ENCODE measurements around the gene CLDN16. TPM values are rescaled to one million over a fixed set of nuclear protein-coding genes. Genes with fewer than 3 reads are reported as not detected.

The CLDN16 gene
- 0.50 and 0.66 TPM in 2 replicates for polyA plus RNA-seq (2011; rRNA removed)
- 0.04 TPM in 2 replicates for polyA plus RNA-seq (2012; cell fraction: cytosol; rRNA removed)
- polyA plus RNA-seq (2012; cell fraction: nucleus; rRNA removed), result not detected in 2 replicates
- 0.16 to 0.29 TPM (median 0.21 TPM) in 3 replicates for polyA plus RNA-seq (2017; fragmentation: RNase III; extraction: RNeasy Plus Mini Kit Qiagen cat#74134 plus additional on column Dnase treatment)
- polyA minus RNA-seq (2011; rRNA and poly(A)+ RNA removed), result 0.10 and 0.70 TPM in 2 replicates

GRCh38 chr3:190387578-190388213 lies at the start of gene CLDN16:
Gene CLDN16, plus strand, starts transcription at chr3:190388163. Its CDS starts 167 bp downstream, at chr3:190388330.
- TF ChIP-seq KDM5A (IDR thresholded peaks at IDR 0.05) (no peak), CTCF (IDR thresholded peaks at IDR 0.05) (no peak), MAZ (IDR thresholded peaks at IDR 0.05; ENCODE audit: borderline replicate concordance, low read depth, low read length) (no peak), REST (IDR thresholded peaks at IDR 0.05) (no peak), PBX3 (IDR thresholded peaks at IDR 0.05) (no peak), EP300 (IDR thresholded peaks at IDR 0.05) (no peak), NPAS2 (CRISPR knock-in tag; IDR thresholded peaks at IDR 0.05; ENCODE audit: borderline replicate concordance) (no peak), RAD21 (conservative IDR thresholded peaks at IDR 0.05 in 1 of 2, IDR thresholded peaks at IDR 0.05 in 1 of 2) (no peak), NR3C1 (IDR thresholded peaks at IDR 0.05) (no peak), RNF2 (IDR thresholded peaks at IDR 0.05; ENCODE audit: borderline replicate concordance, low read depth) (no peak), HES2 (IDR thresholded peaks at IDR 0.05) (no peak), TP53 (CRISPR knock-in tag; IDR thresholded peaks at IDR 0.05) (no peak), BHLHE40 (IDR thresholded peaks at IDR 0.05; ENCODE audit: low read depth, low read length) (no peak), E2F6 (IDR thresholded peaks at IDR 0.05; ENCODE audit: borderline replicate concordance, low read depth) (no peak), TFCP2L1 (CRISPR knock-in tag; IDR thresholded peaks at IDR 0.05) (no peak), USF2 (IDR thresholded peaks at IDR 0.05) (no peak)
- POLR2A ChIA-PET, result no interaction called here
- peak within 1 kb of the TSS; percentile 70; the same call in 2 of the 3 replicates for H3K4me2 ChIP-seq
- DNase-seq (ENCODE audit: low read depth in 1 of 2, low spot score in 1 of 2), result no peak
- 88% methylated on average over 10 of the region's 12 CpGs for WGBS (ENCODE audit: missing lambda C conversion rate)
- ATAC-seq, result no peak
- no peak for FAIRE-seq
- CTCF ChIA-PET, result interaction anchor here (1.7 kb wide), 2 partner anchors 65 to 426 kb away, joined by 3 read pairs; partner anchors contain the start of gene CLDN1
- peaks cover 36% of the 10 kb centered on the region for H3K4me1 ChIP-seq
- H3K4me3 ChIP-seq, result no peak within 1 kb of the TSS
- H3K9me3 ChIP-seq, result no peaks in the 10 kb centered on the region
- H3K27ac ChIP-seq, result peak within 1 kb of the TSS; percentile 82 to 96
